ENCODE data around the gene MYO5B.

The MYO5B gene

GRCh38 chr18:50056185-50056584 is 138.8 kb downstream of the MYO5B start:
- no peak overlapping the region for H3K27ac ChIP-seq
- TF ChIP-seq ZFX (IDR thresholded peaks at IDR 0.05; ENCODE audit: borderline replicate concordance), result no peak
- TF ChIP-seq CTCF (IDR thresholded peaks at IDR 0.05), result no peak

- TF ChIP-seq ZFX (IDR thresholded peaks at IDR 0.05; ENCODE audit: borderline replicate concordance), result no peak
- TF ChIP-seq CTCF (IDR thresholded peaks at IDR 0.05), result no peak
- no peak overlapping the region for H3K27ac ChIP-seq
Measured at GRCh38 chr18:50055488-50055887, 139.5 kb downstream of the MYO5B start.

GRCh38 chr18:50053111-50053510 is 141.8 kb downstream of the MYO5B start:
- H3K27ac ChIP-seq, result no peak overlapping the region
- TF ChIP-seq CTCF (IDR thresholded peaks at IDR 0.05), result no peak
- TF ChIP-seq ZFX (IDR thresholded peaks at IDR 0.05; ENCODE audit: borderline replicate concordance), result no peak

- no peak for TF ChIP-seq ZFX (IDR thresholded peaks at IDR 0.05; ENCODE audit: borderline replicate concordance)
- peak; percentile 50 for TF ChIP-seq CTCF (IDR thresholded peaks at IDR 0.05)
- H3K27ac ChIP-seq, result no peak overlapping the region
Measured at GRCh38 chr18:50051288-50051687, 143.7 kb downstream of the MYO5B start.

GRCh38 chr18:50045126-50045525 is 149.8 kb downstream of the MYO5B start:
- H3K27ac ChIP-seq, result no peak overlapping the region
- TF ChIP-seq ZFX (IDR thresholded peaks at IDR 0.05; ENCODE audit: borderline replicate concordance) (no peak), CTCF (IDR thresholded peaks at IDR 0.05) (no peak)

- no peak overlapping the region for H3K27ac ChIP-seq
- TF ChIP-seq CTCF (IDR thresholded peaks at IDR 0.05), result no peak
- no peak for TF ChIP-seq ZFX (IDR thresholded peaks at IDR 0.05; ENCODE audit: borderline replicate concordance)
Measured at GRCh38 chr18:50044402-50044801, 150.5 kb downstream of the MYO5B start.

- TF ChIP-seq CTCF (IDR thresholded peaks at IDR 0.05) (no peak), ZFX (IDR thresholded peaks at IDR 0.05; ENCODE audit: borderline replicate concordance) (no peak)
- H3K27ac ChIP-seq, result no peak overlapping the region
Measured at GRCh38 chr18:50042611-50043010, 152.3 kb downstream of the MYO5B start.

All from 22Rv1 (cell line).